DMS114 treated with DMSO at 0.1 percent for 48 hours (cell line): ENCODE measurements around the gene HYCC1.

Source experiments
- DNase-seq: peaks from one replicate; lab custom pipeline; 2025; ENCODE audit not compliant: unreplicated experiment; lab: John Stamatoyannopoulos, UW

HYCC1 gene

DNA sequence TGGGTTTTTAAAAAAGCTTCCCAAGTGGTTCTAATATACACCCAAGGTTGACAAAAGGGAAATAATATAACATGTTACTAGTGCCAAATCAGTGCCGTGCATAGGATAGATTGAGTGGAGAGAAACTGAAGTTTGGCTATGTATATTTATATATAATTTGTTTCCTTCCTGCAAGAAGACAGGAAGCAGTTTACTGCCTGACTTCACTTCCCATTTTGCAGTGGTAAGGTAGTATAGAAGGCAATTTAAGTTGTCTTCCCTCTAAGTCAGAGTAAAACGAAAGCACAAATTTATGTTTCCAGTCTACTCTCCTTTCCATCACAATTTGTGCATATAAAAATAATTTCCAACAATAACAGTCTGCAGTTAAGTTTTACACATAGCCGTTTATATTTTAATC is 3.4 kb upstream of the HYCC1 start:
- DNase-seq, result no peak

DNA sequence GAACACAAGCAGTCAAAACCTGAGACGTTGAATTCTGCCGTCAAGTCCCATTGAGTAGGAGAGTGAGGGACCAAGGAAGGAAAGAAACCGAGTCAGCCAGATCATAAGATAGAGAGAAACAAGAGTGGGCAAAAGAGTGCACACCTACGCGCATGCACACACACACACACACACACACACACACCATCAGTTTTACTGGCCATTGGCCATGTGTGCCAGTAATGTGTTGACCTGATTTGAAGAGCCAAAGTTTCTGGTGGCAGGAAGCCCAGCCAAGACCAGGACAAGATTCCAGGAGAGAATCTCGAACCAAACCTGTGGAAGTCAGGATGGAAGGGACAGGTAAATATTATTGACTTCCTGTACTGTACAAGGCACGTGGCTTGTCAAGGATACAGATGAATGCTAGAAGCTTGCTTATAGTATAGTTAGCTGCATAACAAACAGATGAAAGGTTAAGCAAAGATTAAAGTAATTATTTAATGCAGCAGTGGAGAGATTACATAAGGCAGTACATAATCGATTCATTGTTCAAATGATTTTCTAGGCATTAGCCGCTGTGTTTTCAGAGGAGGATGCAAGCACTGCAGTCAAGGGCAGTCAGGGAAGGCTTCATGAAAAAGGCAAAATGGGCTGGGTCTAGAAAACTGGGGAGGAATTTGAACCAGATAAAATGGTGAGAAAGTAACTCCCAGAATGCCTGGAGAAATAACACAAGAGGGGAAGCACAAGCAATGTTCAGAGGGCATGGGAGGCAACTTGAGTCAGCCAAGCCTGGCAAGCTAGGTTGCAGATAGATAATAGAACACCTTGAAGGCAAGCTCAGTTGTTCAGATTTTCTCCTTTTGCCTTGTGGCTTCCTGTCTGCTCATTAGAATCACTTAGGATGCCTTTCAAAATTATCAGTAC is 2.7 kb upstream of the HYCC1 start:
- DNase-seq, result no peak

DNA sequence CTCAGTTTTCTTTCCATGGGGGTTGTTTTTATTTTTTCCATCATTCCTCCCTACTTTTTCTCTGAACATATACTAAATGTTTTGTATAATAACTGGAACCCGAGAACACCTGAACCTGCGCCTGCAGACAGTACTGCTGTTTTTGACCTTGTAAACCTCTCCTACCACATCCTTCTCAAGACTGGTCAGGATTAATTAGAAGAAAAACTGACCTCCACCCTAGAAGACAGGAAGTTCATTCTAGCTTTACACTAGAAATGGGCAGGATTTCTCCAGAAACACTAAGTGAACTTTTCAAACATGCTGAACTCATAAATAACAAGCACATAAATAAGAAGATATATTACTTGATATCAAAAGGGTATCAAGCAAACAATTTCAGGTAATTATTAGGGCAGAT is 751 bp upstream of the HYCC1 start:
- no peak for DNase-seq

DNA sequence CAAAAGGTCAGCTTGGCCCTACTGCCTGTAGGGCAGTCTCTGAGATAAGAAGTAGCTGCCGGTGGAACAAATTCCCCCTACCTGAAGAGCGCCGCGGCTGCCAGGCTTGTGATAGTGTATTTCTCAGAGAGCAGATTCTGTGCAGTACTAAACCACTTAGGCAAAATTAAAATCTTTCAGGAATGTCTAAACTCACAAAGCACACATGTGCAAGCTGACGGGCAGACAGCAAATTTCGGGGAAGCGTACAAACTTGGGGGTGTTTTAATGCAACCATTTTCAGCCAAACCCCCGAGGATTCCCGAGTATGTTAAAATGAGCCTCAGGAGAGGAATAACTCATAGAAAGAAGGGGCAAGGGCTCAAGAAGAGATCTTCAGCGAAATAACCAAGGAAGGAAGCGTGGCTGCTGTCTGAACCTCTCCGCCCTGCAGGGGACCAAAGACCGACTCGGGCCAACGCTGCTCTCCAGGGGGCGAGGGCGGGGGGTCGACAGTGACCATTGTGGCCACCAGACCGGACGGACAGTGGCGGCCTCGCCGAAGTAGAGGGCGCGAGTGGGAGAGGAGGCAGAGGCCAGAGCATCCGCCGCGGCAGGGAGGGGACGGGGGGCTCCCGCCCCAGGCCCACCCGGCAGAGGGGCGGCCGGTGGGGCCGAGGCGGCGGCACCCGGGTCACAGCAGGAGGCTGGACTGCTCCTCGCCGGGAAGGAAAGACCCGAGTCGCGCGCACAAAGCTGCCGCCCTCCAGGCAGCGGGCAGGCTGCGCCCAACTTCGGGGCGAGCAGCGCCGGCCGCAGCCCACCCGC is 819 bp downstream of the HYCC1 start:
- DNase-seq, result no peak

DNA sequence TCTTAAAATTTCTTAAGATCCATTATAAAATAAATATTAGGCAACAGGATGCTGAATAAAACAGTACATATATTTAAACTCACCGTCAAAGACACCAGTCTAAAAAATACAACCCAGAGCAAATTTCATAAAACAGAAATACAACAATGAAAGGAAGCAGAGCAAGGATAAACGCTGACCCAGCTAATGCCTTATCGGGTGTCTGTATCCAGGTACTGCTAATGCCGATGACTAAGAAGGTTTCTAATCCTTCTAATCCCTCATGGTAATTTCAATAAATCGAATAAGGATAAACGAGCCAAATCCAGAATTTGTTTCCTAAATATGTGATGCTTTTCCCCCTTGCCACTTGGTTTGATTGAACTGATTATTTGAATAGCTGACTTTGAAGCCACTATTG is 1.7 kb downstream of the HYCC1 start:
- DNase-seq, result no peak

DNA sequence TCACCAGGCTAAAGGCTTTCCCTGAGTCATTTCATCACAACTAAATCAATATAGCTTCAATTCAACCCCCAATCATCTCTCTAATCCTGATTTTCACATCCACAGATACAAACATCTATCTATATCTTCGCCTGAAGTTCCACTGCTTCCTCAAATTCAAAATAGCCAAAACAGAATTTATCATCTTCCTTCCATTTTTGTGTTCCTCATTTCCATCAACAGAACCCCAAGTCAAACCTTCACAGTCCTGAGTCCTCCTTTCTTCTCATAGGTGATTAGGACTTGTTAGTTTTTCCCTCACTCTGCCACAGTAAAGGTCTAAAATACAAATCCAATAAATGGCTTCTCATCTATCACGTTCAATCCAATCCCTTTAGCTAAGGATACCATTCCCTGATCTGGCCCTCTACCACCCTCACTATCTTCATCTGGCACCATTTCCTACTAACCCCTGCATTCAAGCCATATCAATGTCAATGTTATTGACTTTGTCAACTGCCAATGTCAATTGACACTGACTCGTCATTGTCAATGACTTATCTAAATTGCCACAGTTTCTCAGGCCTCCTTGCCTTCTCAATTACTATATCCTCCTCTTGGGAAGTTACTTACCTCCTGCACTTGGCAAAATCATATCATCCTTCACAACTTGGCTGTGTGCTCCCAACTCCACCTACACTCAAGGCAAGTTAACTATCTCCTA is 2.6 kb downstream of the HYCC1 start:
- DNase-seq, result no peak

DNA sequence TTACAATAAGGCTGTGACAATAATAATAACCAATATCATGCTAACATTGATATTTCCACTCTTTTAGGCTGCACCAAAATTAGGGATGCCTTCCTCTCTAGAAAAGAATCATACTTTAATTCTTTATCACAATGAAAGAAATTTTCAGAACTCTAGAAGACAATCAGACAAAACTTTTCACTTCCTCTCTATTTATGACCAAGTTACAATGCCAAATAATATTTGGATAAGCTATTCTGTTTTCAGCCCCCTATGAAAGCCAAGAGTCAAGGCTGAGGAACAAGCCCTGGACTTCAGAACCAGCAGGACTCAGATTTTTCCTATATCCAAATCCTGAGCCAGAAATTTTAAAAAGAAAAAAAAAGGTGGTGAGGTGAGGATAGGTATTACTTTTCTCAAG is 4.6 kb downstream of the HYCC1 start:
- DNase-seq, result no peak

DNA sequence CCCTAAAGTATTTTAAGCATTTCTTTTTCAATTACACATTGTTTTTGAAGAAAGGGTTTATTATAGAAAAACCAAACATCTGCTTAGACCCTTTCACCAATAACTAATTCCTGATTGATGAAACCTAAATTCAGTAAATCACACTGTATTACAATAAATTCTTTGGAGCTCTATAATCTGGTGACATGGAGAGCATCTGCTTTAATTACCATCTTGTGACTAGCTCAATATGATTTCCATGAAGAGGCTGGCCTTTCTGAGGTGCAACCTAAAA is 9.7 kb downstream of the HYCC1 start:
- DNase-seq, result no peak

DNA sequence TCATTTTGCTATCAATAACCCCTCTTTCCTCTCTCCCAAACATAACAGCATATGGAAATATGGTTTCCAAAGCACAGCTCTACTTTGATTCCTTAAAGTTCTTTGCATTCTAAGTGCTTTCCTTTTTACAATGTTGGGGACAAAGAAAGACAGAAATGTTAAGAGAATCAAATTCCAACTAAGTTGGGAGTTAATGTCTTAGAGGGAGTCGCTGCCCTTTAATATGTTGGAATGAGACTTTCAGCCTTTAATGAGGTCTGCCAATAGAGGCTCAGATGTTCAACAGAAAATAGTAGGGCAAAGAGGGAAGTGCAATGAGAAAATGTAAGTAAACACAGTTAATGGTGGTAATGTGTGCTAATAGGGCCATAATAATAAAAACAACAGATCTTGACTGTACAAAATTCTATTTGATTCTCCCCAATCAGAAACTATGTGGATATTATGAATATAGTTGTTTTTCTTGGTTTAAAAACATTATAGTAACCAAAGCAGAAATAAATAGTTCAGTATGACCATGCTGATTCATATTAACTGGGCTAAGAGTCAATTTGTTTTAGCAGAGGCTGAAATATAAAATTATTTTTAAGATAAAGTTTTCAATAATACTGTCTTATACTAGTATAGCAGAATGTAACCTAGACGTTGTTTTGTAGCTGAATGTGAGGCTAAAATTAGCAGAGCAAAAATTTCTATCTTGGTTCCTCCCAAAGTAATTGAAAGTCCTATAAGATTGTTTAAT is 10.3 kb downstream of the HYCC1 start:
- DNase-seq, result no peak

DNA sequence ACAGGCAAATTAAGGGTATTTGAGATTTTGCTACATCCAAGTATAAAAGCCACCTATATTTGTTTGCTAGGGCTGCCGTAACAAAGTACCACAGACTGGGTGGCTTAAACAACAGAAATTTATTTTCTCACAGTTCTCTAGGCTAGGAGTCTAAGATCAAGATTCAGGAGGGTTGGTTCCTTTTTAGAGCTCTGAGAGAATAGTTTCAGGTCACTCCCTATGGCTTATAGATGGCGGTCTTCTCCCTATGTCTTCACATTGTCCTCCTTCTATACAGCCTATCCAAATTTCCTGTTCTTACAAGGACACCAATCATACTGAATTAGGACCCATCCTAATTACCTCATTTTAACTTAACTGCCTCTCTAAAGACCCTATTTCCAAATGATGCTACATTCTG is 11.2 kb downstream of the HYCC1 start:
- DNase-seq, result no peak

DNA sequence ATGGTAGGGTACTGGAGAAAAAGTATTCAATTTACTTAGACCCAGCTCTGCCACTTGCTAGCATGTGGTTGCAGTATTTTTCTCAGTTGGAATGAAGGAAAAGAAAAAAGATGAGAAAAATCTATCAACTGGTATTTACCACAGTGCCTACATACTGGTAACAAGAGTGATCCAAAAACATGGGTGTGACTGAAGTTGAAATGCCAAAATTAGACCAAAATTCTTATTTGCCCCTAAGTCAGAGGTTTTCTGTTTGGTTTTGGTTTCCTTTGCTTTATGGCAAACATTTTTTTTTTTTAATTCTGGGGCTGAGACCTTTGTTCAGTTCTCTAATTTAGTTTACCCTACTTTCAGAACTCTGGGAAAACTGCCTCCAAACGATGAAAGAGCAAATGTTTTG is 12.3 kb downstream of the HYCC1 start:
- DNase-seq, result no peak

DNA sequence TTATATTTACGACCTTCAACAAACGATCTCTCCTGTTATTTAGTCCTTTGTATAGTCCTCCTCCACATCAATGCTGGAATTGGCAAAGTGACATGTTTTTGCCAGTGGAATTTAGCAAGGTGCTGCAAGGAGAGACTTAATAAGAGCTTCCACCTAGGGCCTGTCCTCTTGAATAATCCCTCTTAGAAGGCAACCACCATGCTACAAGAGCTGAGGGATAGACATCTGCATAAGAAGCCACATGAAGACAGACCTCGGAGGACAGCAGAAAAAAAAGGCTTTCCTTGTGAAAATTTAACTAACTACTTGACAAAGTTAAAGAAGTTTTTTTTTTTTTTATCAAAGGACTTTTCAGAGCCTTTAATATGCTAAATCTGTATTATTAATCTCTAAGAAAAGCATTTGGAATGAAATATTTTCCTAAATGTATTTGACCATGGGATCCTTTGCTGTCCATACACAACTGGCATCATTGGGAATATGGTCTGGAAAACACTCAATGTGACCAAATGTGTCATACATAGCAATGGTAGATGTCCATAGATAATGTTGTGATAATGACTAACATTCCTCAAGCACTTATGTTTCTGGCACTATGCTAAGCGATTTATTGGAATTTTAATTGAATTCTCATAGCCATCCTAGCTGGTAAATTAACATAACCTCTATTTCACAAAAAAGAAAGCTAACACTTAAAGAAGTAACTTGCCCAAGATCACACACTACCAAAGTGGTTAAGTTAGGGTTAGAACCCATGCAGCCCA is 13.2 kb downstream of the HYCC1 start:
- DNase-seq, result no peak

DNA sequence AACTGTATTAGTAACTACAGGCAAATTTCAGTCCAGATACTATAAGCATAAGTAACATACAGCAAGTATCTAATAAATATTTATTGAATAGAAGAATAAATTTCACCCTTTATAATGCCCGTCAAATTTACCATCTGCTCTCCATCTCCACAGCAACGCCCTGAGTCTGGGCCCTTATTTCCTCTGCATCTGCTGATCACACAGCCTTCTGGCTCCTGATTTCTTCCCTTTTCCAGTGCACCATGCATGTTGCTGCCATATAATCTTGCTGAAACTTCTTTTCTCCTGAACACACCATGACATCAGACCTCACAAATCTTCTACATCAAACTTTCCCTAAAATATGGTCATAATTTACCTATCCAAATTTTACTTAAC is 15.4 kb downstream of the HYCC1 start:
- no peak for DNase-seq

DNA sequence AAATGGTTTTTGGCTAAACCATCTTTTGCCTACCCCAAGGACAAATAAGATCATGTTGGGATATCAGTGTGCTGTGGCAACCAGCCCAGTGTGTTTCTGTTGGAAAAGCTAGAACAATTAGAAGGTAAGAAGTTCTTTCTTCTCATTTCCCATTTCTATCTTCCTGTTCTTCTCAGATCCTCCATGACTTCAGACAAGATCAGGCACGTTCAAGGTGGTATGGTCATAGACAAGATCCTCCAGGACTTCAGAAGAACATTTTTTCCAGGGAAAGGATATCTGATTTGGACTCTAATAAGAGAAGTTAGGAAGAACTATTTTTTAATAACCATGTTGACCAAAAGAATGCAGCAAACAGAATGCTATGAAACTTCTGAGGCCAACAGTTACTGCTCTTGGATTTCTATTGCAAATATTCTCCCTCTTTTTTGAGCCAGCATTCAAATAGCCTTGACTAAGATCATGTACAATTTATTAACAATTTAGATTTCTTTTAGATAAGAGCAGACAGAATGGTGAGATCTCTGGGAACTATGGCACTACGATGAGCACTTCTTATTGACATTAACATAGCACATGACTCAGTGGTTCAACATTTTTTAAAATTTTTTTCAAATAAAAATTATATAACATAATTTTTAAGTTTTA is 15.9 kb downstream of the HYCC1 start:
- DNase-seq, result no peak

DNA sequence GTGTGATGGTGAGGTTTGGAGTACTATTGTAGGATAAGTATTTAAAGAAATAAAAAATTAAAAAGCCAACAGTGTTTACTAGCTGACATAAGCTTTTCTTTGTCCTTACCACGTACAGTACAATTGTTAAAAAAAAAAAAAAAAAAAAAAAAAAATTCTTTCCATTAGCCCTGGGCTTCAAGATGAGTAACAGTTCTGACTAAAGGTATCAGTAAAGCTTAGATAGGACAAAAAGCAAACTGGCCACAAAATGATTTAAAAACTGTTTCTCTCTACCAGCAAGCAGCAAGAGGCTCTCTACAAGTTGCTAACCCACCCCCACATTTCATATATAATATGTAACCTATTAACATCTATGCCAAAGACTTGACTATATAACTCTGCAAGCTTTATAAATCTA is 17.5 kb downstream of the HYCC1 start:
- DNase-seq, result no peak

DNA sequence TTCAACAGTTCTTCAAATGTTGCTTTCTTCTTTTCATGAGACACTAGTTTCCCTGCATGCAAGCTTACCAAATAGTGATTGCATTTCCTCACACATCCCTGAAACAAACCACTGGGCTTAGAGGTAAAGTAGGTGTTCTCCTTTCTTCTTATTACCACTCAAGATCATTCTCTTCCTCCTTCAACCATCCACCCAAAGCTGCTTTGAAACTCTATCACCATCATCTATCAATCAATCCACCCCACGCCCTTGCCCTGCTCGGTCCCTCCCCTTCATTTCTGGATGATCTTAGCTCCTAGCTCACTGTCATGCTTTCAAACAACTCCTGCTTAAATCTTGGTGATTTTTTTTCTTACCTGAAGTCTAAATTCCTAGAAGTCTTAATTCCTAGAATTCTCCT is 18.9 kb downstream of the HYCC1 start:
- no peak for DNase-seq

DNA sequence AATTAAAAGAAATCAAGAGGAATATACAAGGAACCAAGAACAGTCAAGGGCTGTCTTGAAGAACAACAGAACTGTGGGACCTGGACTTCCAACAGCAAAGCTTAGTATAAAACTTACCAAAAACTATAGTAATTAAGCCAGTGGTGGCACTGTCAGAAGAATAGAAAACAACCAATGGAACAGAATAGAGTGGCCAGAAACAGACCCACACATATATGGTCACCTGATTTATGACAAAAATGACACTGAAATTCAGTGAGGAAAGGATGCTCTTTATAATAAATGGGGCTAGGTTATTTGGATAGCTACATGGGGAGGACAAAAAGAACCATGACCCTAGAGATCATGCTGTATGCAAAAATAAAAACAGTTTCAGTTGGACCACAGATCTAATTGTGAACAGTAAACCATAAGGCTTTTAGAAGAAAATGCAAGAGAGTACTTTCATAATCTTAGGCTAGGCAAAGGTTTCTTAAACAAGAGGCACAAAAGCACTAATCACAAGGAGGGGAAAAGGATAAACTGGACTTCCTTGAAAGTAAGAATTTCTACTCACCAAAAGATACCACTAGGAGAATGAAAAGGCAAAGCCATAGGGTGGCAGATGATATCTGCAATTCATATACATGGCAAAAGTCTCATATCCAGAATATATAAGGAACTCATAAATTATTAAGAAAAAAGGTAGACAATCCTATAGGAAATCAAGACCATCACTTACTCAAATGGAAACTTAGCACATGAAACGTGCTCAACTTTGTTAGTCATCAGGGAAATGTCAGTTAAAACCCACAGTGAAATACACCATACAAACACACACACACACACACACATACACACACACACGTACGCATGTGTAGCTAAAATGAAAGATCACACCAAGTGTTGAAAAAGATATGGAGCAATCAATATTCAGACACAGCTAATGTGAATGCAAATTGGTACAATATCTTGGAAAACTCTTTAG is 20.8 kb downstream of the HYCC1 start:
- no peak for DNase-seq

DNA sequence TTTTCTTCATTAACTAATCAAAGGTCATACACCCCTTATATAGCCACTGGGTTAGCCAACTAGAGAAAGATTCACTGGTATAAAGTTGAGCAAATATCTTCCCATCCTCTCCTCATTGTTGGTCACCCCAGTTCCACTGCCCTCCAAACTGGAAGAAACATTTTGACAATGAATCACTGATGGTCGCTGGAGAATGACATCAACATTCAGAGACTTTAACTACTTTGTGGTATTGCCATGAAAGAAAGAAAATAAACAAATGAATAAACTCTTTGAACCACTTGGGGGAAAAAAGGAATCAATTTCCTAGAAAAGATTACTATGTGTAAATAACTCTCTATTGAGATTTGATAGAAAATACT is 23.4 kb downstream of the HYCC1 start:
- no peak for DNase-seq
